ENCODE results near the gene KIF13A.
"Not testable (repeated sequence)": the region's sequence is repeated elsewhere in the genome, so short reads cannot be mapped to it uniquely, and the experiment has no call there.

KIF13A gene

GRCh38 chr6:17846762-17847161, 140.7 kb downstream of the KIF13A start:
- no peak for DNase-seq (ENCODE audit: low read depth in 2 of 2)

DNA sequence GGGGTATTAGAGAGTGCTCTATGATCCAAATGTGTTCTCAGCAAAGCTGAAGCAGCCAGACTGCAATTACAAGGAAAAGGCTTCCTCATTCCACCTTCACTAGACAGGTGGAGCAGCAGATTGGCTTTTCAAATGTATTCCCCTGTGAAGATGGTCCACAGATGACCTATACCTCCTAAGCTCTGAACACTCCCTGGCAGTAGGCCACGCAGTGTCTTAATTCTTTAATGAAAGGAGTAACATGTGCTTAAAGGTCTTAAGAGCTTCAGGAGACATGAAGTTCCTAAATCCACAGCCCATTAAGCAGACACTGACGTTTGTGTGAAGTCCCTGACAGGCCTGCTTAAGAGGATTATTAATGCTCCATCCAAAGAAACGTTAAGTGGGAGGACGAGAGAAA, 141.8 kb downstream of the KIF13A start:
- no peak for DNase-seq (ENCODE audit: low read depth in 2 of 2)

GRCh38 chr6:17844967-17845366, 142.5 kb downstream of the KIF13A start:
- not testable (repeated sequence) for DNase-seq (ENCODE audit: low read depth in 2 of 2)

DNA sequence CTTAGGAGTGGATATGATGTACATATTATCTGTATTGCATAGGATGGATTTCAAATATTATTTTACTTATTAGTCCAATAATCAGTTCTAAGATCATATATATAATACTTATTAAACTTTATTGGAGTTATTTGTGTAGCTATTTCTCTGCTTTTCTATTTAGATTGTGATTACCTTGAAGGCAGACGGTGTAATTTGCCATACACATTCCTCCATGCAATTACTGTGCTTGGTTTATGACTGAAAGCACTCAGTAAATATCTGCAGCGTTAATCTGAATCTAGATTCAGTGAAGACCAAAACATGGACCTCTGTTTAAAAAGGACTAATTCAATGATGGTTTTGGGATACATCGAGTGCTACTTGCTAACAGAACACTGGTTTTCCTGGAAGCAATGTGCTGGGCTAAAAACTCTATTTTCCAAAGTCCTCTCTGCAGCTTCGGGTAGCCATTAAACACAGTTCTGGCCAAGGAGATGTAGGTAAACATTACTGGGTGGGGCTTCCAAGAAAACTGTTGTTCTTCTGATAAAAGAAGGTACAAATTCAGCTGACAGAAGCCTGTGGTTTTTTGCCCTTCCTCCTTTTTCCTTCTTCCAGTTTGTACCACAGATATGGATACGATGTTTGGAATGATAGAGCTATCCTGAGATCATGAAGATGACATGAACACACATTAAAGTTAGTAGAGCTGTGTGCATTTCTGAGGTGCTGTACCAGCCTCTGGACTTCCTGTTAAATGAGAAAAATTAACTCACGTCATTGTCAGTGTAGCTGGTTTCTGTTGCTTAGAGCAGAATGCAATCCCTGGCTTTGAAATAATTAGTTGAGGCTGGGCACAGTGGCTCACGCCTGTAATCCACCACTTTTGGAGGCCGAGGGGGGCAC, 144.3 kb downstream of the KIF13A start:
- no peak for DNase-seq (ENCODE audit: low read depth in 2 of 2)

DNA sequence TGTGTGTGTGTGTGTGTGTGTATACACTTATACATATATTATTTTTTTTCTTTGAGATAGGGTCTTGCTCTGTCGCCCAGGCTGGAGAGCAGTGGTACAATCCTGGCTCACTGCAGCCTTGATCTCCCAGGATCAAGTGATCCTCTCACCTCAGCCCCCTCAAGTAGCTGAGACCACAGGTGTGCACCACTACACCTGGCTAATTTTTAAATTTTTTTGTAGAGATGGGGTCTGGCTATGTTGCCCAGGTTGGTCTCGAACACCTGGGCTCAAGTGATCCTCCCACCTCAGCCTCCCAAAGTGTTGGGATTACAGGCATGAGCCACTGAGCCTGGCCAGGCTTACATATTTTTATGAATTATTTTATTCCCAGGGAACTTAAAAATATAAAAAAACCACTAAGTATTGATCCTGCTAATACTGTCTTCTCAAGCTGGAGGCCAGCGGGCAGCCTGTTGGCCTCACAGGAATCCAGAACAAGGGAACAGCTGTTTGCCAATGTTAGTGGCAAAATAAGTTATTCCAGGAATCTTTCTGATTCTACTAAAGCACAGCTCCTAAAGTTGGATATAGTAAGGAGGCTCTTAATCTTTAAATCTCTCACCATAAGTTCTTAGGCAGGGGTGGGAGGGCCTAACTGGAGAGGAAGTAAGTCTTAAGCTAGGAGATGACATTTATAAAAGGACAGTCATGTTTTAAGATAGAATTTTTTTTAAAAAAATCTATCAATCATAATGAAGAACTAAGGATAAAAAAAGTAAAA, 145.2 kb downstream of the KIF13A start:
- DNase-seq (ENCODE audit: low read depth in 2 of 2) = no peak

GRCh38 chr6:17839513-17840223, 147.8 kb downstream of the KIF13A start:
- DNase-seq (ENCODE audit: low read depth in 2 of 2) = no peak

GRCh38 chr6:17836293-17836692, 151.1 kb downstream of the KIF13A start:
- no peak for DNase-seq (ENCODE audit: low read depth in 2 of 2)

DNA sequence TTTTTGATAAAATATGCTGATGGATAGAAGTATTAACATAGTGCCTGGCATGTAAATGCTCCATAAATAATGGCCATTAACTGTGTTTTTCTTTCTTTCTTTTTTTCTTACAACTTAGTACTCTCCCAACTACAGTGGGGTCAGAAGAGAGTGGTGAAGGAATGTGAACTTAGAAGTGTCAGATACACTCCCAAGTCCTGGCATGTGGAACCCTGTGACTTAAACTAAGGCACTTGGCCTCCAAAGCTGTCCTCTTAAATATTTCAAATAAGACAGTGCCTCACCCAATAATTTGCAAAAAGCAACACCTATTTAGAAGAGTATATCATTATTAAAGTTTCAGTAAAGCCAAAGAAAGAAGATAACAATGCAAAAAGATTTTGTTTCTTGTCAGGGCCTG, 151.7 kb downstream of the KIF13A start:
- DNase-seq (ENCODE audit: low read depth in 2 of 2) = no peak

DNA sequence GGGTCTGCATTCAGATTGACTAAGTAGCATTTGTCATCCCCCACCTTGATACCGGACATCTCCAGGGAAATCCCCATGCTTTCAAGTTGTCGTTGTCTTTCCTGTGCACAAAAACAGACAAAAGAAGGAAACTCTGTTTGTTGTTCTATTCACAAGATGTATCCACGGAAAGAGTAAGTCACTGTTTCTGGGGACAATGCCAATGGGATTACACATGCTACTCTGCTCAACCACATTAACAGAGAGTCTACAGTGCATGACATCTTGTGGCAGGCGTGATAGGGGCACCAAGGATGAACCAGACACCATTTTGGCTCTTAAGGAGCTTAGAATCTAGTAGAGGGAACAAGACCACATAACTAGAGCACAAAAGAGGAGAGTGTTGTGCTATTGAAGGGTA, 156.3 kb downstream of the KIF13A start:
- DNase-seq (ENCODE audit: low read depth in 2 of 2) = no peak

- no peak for DNase-seq (ENCODE audit: low read depth in 2 of 2)
Measured at GRCh38 chr6:17829905-17830304, 157.5 kb downstream of the KIF13A start.

- no peak for DNase-seq (ENCODE audit: low read depth in 2 of 2)
Measured at GRCh38 chr6:17828149-17828548, 159.3 kb downstream of the KIF13A start.

GRCh38 chr6:17826301-17826700, 161.1 kb downstream of the KIF13A start:
- DNase-seq (ENCODE audit: low read depth in 2 of 2) = no peak

DNA sequence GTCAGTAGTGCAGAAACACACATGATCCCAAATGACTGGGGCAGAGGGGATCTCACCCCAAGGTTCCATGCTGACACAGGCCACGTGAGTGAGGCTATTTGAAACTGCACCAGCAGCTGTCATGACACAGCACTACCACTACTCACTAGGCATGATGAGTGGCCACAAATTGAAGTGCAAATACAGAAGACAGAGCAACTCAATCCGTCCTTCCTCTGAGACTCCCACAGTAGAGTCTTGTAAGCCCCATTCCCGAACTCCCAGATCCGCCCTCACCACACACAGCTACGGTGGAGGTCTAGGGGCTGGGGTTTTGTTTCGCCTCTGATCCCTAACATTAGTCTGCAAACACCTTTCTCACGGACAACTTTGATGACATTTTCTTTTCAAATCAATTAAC, 167.4 kb downstream of the KIF13A start:
- DNase-seq (ENCODE audit: low read depth in 2 of 2) = no peak

- no peak for DNase-seq (ENCODE audit: low read depth in 2 of 2)
Measured at GRCh38 chr6:17817763-17818162, 169.7 kb downstream of the KIF13A start.

DNA sequence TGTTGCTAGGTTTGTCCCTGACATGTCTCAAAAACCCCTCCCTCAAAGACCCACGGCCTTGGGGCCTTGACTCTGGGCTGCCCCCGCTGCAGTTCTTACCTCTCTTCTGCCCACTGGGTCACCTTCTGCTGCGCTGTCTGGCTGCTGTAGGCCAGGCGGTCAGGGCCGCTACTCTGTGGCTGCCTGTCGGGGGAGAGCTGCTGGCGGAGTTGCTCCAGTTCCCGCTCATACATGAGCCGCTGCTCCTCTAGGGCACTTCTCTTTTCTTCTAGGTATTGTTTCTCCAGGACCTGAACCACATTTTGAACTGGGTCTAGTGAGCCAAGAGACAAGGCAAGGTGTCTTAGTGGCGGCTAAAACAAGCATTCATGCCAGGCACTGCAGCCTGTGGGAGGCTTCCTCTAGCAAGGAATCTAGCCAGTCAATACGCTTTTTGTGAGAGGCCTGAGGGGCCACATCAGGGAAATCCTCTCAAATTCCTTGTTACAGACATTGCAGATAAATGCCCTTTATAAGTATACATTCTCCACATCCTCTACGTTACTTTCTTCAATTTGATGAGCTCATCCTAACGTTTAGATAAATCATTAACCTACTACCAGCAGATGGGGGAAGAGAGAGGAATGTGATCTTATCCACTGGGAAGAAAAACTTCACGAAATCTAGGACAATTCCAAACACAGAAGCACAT, 170.4 kb downstream of the KIF13A start:
- no peak for DNase-seq (ENCODE audit: low read depth in 2 of 2)

DNA sequence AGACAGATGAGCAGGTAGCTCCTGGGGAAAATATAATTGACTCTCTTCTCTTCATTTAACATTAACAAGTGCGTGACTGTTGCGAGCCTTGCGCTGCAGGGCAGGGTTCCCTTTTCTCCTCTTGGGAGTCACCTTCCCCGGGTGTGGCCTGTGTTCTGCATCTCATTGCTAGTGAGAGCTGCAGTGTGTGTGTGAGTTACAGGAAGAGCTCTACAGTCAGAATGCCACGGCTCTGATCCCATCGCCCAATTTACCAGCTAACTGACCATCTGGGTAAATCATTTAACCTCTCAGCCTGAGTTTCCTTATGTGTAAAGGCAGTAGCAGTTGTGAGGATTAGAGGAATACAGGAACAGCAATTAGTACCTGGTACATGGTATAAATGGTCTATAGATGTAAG, 173.9 kb downstream of the KIF13A start:
- no peak for DNase-seq (ENCODE audit: low read depth in 2 of 2)

GRCh38 chr6:17812311-17812710, 175.1 kb downstream of the KIF13A start:
- DNase-seq (ENCODE audit: low read depth in 2 of 2) = no peak

GRCh38 chr6:17808609-17809008, 178.8 kb downstream of the KIF13A start:
- no peak for DNase-seq (ENCODE audit: low read depth in 2 of 2)

DNA sequence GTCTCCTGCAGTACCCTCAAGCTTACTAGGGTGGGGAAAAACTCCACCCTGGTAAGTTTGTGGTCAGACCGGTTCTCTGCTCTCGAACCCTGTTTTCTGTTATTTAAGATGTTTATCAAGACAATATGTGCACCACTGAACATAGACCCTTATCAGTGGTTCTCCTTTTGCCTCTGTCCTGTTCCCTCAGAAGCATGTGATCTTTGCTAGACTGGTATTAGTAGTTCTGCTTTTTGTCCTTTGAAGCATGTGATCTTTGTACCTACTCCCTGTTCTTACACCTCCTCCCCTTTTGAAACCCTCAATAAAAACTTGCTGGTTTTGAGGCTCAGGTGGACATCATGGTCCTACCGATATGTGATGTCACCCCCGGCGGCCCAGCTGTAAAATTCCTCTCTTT, 180.0 kb downstream of the KIF13A start:
- not testable (repeated sequence) for DNase-seq (ENCODE audit: low read depth in 2 of 2)

DNA sequence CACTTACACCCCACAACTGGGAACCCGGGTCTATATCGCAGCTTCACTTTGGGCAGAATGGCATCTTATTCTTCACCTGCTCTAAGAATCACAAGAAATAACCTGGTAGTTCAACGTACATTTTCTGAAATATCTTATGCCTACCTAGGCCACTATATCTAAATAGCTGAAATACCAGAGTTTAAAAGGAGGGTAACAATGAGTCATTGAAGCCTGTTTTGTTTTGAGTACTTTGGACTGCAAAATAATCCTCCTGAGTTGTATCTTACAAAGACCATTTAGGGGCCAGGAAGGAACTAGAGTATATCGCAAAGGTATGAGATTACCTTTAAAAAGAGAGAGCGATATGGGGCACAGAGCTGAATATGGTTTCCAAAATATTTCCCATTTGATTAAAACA, 184.0 kb downstream of the KIF13A start:
- DNase-seq (ENCODE audit: low read depth in 2 of 2) = no peak

- no peak for DNase-seq (ENCODE audit: low read depth in 2 of 2)
Measured at GRCh38 chr6:17798477-17799154, 188.8 kb downstream of the KIF13A start.

Data from activated CD8-positive, alpha-beta memory T cell treated with anti-CD3 and anti-CD28 coated beads for 4 hours (primary cell).